GM18907 (cell line): ENCODE data around the gene GINS2.

Experiments
- ATAC-seq: cut with Tn5 transposase; IDR thresholded peaks from one replicate; pipeline ENCODE4 v1.9.1; 2021; ENCODE audit warnings: mild to moderate bottlenecking, moderate library complexity; ENCODE audit not compliant: unreplicated experiment

Gene GINS2

GRCh38 chr16:85641776-85642176 lies 47.0 kb downstream of the GINS2 start:
- ATAC-seq = no peak

- no peak for ATAC-seq
These were observed 47.4 kb downstream of the GINS2 start for GRCh38 chr16:85641305-85641704.

DNA sequence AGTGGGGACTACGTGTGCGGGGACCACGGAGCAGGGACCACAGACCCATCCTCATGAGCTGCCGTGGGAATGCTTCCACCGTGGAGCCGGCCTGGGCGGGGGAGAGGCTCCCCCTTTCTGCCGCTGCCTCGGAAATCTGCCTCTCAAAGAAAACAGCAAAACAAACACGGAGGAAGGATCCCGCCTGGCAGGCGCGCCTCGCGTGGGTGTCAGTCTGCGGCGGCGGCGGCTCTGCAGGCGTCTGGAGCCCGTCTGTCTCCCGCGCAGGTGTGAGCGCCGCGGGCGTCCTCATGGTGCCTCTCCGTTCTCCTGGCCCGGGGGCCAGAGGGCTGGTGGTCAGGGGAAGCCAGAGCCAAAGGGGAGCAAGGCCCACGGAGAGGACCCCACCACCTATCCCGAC lies 48.2 kb downstream of the GINS2 start:
- ATAC-seq = no peak

GRCh38 chr16:85640254-85640558 lies 48.5 kb downstream of the GINS2 start:
- no peak for ATAC-seq

DNA sequence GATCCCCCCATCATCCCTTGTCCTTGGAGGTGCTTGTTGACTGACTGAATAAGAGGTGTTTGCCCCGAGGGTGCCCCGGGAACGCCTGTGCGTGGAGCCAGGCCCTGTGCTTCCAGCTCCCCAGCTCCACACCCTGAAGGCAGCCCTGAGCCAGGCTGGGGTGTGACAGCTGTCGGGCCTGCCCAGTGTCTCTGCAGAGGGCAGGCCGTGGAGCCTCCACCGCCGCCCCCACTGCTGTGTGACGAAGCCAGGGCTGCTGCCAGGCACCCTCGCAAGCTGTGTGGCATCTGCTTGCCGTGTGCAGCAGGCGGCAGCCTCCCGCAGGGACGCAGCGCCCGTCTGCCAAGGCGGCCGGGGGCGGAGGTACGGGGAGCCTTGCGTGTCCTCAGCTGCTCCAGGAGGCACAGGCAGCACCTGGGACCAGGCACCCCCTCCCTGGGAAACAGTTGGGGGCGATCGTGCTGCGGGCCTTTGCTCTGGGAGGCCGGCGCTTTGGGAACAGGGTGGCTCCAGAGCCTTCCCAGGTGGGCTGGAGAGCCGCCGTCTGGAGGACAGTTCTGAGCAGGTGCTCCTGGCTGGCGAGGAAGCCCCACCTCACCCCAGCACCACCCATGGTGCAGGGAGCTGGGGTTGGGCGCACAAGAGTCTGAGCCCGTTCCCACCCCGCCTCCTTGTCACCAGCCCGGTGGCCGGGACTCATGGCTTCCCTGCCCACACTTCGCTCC lies 49.1 kb downstream of the GINS2 start:
- ATAC-seq = no peak

DNA sequence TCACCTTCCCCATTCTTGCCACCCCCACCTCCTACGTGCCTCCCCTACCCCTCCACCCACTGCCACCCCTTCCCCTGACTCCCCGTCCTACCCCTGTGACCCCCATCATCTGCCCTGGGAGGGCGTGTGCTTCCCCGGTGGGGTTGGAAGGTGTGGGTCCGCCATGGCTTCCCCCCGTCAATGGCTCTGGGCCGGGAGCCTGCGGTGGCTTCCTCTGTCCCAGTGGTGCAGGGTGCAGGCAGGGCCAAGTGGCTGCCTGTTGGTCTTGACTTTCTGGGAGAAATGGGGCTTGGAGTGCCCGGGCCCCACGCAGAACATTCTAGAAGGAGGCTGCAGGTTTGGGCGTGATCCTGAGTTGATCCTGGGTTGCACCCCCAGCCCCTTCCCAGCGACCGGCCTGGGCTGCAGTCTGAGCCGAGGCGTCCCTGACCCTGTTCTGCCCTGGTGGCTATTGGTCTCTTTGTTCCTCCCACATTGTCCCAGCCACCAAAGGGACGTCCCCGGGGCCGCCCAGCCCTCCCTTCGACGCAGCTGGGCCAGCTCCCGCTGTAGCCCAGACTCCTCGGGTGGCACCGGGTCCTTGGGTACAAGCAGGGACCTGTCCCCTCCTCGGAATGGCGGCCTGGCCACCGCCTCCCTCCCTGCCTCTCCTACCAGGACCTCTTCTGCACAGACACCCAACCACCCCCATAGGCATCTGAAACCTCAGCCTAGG lies 49.9 kb downstream of the GINS2 start:
- no peak for ATAC-seq

DNA sequence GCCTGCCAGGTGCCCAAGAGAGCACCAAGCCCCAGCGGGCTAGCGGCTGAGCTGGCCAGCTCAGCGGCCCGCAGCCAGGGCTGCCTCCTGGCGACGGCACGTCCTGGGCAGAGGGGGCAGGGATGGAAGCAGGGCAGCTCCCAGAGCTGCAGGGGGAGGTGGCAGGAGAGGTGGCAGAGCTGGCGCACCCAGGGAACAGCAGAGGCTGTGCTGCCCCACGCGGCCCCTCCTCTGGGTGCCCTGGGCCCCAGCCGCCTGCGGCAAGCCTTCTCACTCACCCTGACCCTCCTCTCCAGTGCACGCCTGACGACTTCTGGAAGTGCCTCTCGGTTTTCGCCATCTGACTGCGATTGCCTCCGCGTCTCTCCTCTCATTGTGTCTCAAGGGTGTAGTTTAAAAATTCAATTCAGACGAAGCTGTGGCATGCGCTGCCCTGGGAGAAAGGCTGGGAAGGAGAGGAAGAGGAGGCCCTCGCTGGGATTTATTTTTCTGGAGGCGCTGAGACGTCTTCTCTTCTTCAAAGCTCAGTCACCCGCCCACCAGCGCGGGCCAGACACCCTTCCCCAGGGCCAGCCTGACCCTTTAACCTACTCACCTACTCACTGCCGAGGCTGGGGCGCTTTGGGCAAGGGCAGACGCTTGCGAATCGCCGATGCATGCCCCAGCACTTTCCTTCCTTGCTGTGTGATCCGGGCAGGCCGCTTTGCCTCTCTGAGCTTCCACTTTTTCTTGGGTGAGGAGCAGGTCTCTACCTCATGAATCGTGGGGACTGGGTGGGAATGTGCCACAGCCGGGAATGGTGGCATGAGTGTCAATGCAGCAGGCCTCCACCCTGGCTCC lies 50.7 kb downstream of the GINS2 start:
- no peak for ATAC-seq

GRCh38 chr16:85637061-85637807 lies 51.5 kb downstream of the GINS2 start:
- ATAC-seq = no peak

DNA sequence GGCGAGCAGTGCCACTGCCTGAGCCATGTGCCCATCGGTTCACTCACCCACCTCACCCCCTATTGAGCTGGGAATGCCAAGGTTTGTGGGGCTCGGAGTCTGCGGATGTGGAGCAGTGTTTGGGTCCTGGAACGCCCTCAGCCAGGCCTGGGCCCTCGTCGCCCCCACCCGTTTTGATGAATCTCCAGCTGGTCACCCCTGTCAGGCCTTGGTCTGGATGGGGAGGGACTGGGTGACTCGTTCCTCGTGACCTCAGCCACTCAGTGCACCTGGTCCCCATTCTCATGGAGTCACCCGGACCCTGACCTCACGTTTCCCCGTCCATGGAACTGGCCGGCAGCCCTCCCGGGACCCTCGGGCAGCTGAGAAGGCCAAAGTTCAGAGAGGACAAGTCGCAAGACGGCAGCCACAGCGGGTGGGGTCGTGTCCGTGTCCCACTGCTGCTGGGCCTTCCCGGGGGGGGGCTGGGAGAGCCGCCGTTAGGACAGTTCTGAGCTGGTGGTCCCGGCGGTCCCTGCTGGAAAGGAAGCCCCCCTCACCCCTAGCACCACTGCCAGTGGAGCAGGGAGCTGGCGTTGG lies 52.4 kb downstream of the GINS2 start:
- no peak for ATAC-seq

GRCh38 chr16:85635545-85636140 lies 53.1 kb downstream of the GINS2 start:
- no peak for ATAC-seq

- no peak for ATAC-seq
These were observed 53.8 kb downstream of the GINS2 start for GRCh38 chr16:85634747-85635544.

- no peak for ATAC-seq
These were observed 54.9 kb downstream of the GINS2 start for GRCh38 chr16:85633888-85634287.

DNA sequence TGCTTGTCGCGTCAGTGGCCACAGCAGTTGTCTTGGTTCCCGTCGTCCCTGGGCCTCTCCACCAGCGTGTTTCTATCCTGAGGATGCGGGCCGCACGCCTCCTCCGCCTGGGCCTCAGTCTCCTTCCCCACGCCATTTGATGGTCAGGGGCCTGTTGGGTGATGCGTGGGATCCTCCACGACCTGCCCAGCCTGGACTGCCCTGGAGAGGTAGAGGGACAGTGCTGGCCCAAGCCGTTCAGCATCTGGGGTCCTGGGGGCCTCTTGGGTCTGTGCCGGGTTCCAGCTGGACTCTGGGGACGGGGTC lies 55.4 kb downstream of the GINS2 start:
- no peak for ATAC-seq

- no peak for ATAC-seq
These were observed 55.9 kb downstream of the GINS2 start for GRCh38 chr16:85632709-85633437.

DNA sequence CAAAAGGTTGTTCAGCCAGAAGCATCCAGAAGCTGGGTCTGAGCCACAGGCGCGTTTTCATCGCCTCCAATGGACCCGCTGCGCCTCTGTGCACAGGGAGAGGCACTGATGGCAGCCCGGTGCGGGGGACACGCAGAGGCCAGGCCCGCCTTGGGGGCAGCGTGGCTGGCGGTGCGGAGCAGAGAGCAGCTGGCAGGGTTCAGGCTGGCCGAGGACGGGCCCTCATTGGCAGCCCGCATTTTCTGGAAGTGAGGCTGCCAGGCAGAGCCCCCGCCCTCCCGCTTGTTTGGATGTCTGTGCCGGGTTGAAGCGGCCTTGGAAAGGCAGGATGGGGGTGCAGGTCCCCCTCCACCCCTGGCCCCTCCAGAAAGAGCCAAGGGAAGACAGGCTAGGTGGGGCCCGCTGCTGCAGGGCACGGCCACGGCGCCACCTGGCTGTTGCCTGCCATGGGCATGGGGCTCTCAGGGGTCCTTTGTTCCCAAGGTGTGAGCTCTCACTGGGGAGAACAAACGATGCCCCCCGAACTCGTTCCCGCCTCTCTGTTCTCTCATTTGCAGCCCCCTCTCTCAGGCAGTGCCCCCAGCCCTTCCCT lies 56.9 kb downstream of the GINS2 start:
- ATAC-seq = no peak

- ATAC-seq = no peak
These were observed 57.5 kb downstream of the GINS2 start for GRCh38 chr16:85631230-85631629.

DNA sequence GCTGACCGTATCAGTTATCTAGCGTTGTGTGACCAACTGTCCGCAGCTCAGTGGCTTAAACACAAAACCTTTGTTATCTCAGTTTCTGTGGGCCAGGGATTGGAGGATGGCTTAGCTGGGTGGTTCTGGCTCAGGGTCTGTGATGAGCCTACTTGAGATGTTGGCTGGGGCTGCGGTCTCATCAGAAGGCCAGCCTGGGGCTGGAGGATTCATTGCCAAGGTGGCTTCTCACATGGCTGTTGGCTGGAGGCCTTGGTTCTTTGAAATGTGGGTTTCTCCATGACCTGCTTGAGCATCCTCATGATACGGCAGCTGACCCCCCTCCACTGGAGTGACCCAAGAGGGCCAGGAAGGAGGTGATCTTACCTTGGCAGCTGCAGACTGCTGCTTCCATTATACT lies 58.9 kb downstream of the GINS2 start:
- no peak for ATAC-seq

- ATAC-seq = no peak
These were observed 59.4 kb downstream of the GINS2 start for GRCh38 chr16:85629326-85629725.

DNA sequence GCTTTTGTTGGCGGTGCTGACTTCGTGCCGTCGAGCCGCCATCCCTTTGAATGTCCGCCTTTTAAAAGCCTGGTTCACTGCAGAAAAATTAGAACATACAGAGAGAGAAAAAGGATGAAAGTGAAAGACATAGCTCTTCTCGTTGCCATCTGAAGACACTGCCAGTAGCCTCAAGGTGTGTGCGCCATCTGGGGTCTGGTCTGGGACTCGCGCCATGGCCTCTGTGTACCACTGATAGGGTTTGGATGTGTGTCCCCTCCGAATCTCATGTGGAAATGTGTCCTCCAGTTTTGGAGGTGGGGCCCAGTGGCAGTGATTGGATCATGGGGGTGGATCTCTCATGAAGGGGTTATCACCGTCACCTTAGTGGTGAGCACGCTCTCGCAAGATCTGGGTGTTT lies 60.1 kb downstream of the GINS2 start:
- no peak for ATAC-seq
